SK-N-SH (cell line): ENCODE measurements around the gene IL6ST. TPM values are rescaled to one million over a fixed set of nuclear protein-coding genes. Genes with fewer than 3 reads are reported as not detected.

ENCODE experiments used
- CTCF ChIA-PET: fragments of 300-600, 350-600 bp; formaldehyde crosslinking; extraction: SDS; loops from one replicate; lab custom pipeline; 2021; lab: Yijun Ruan, JAX
- POLR2A ChIA-PET: fragments of 350-600 bp; sonication (Branson Sonifier 250); formaldehyde crosslinking; extraction: SDS; loops from one replicate; lab custom pipeline; 2020; ENCODE audit warnings: antibody characterized with exemption, inconsistent platforms; lab: Yijun Ruan, JAX
- DNase-seq: peaks from one replicate; pipeline ENCODE4 v3.0.0; 2012
- H2AFZ ChIP-seq: fragments of 200-600 bp; sonication (generic); 2 replicates; pipeline ENCODE4 v1.8.1; 2016; ENCODE audit warnings: antibody characterized with exemption, mild to moderate bottlenecking, low read depth
- H3F3A ChIP-seq: fragments of 200-600 bp; sonication (generic); replicated peaks from 2 replicates; pipeline ENCODE3; 2016; ENCODE audit warnings: antibody characterized with exemption, mild to moderate bottlenecking; ENCODE audit not compliant: insufficient read depth
- H3K27ac ChIP-seq, 2 experiments: fragments of 200-500 bp in 1 of 2; fragments of 200-600 bp in 1 of 2; sonication (Bioruptor generic) in 1 of 2; sonication (generic), shearing (Covaris generic) in 1 of 2; 2 replicates each; pipeline versions ENCODE4 v1.5.1 to v1.6.1; 2014 to 2016; ENCODE audit warnings: low read depth in 2 of 2, inconsistent platforms in 1 of 2, low read length in 1 of 2, mild to moderate bottlenecking in 1 of 2, mixed read lengths in 1 of 2
- H3K27me3 ChIP-seq: fragments of 200-600 bp; sonication (generic), shearing (Covaris generic); 2 replicates; pipeline ENCODE4 v1.6.1; 2016; ENCODE audit warnings: mixed run types; ENCODE audit not compliant: insufficient read depth
- H3K36me3 ChIP-seq, 2 experiments: fragments of 200-500 bp in 1 of 2; fragments of 200-600 bp in 1 of 2; sonication (Bioruptor generic) in 1 of 2; sonication (generic) in 1 of 2; replicated peaks in 1 of 2; 2 replicates each; pipeline versions ENCODE3 to v1.5.1; 2014 to 2016; ENCODE audit warnings: low read length in 1 of 2, mild to moderate bottlenecking in 1 of 2; ENCODE audit not compliant: insufficient read depth in 2 of 2, control insufficient read depth in 1 of 2
- H3K4me1 ChIP-seq, 2 experiments: fragments of 200-500 bp in 1 of 2; fragments of 200-600 bp in 1 of 2; sonication (Bioruptor generic) in 1 of 2; sonication (generic), shearing (Covaris generic) in 1 of 2; 2 replicates each; pipeline versions ENCODE4 v1.5.1 to v1.6.1; 2014 to 2016; ENCODE audit warnings: low read depth in 1 of 2, low read length in 1 of 2, mixed run types in 1 of 2; ENCODE audit not compliant: insufficient read depth in 2 of 2, control insufficient read depth in 1 of 2
- H3K4me2 ChIP-seq: fragments of 200-600 bp; sonication (generic), shearing (Covaris generic); 2 replicates; pipeline ENCODE4 v1.6.1; 2017; ENCODE audit warnings: mixed run types
- H3K4me3 ChIP-seq, 2 experiments: fragments of 200-500 bp in 1 of 2; fragments of 200-600 bp in 1 of 2; sonication (Bioruptor generic) in 1 of 2; sonication (generic), shearing (Covaris generic) in 1 of 2; 2 replicates each; pipeline versions ENCODE4 v1.5.1 to v1.8.1; 2014 to 2016; ENCODE audit warnings: low read depth in 2 of 2, inconsistent platforms in 1 of 2, low read length in 1 of 2, mild to moderate bottlenecking in 1 of 2, mixed read lengths in 1 of 2, moderate library complexity in 1 of 2
- H3K79me2 ChIP-seq: fragments of 200-600 bp; sonication (generic); 2 replicates; pipeline ENCODE4 v1.8.1; 2017; ENCODE audit warnings: mild to moderate bottlenecking; ENCODE audit not compliant: insufficient read depth
- H3K9ac ChIP-seq: fragments of 200-600 bp; sonication (generic); 2 replicates; pipeline ENCODE4 v1.6.1; 2017; ENCODE audit warnings: mixed run types
- H3K9me2 ChIP-seq: fragments of 200-600 bp; sonication (generic); 2 replicates; pipeline ENCODE4 v1.6.1; 2017; ENCODE audit warnings: mixed run types
- H3K9me3 ChIP-seq: fragments of 200-600 bp; sonication (generic); 2 replicates; pipeline ENCODE4 v1.6.1; 2017; ENCODE audit warnings: mixed run types, mild to moderate bottlenecking, moderate library complexity
- H4K20me1 ChIP-seq: fragments of 200-600 bp; sonication (generic); 2 replicates; pipeline ENCODE4 v1.6.1; 2017; ENCODE audit warnings: mild to moderate bottlenecking, mixed run types; ENCODE audit not compliant: insufficient read depth
- CHD2 ChIP-seq: fragments of 150-350 bp; IDR thresholded peaks from 2 replicates; pipeline ENCODE4 v1.6.1; 2018; ENCODE audit warnings: low read length; ENCODE audit not compliant: partially characterized antibody
- ELF1 ChIP-seq: IDR thresholded peaks from 2 replicates; pipeline ENCODE4 v1.4.0; 2012
- FOXJ3 ChIP-seq: sonication (generic); formaldehyde crosslinking; IDR thresholded peaks from 2 replicates; pipeline ENCODE4 v1.5.1; 2020; ENCODE audit warnings: mild to moderate bottlenecking, missing genetic modification reagents
- FOXM1 ChIP-seq: IDR thresholded peaks from 2 replicates; pipeline ENCODE4 v1.4.0; 2012; ENCODE audit warnings: low read depth, mild to moderate bottlenecking
- GABPA ChIP-seq: IDR thresholded peaks from 2 replicates; pipeline ENCODE4 v1.4.0; 2012; ENCODE audit warnings: low read depth, mild to moderate bottlenecking
- MEF2A ChIP-seq: IDR thresholded peaks from 2 replicates; pipeline ENCODE4 v1.4.0; 2012; ENCODE audit warnings: low read depth, borderline replicate concordance
- NRF1 ChIP-seq: IDR thresholded peaks from 2 replicates; pipeline ENCODE4 v1.6.1; 2012; ENCODE audit warnings: low read depth, mild to moderate bottlenecking, low read length
- RCOR1 ChIP-seq: fragments of 150-350 bp; IDR thresholded peaks from 2 replicates; pipeline ENCODE4 v1.6.1; 2017; ENCODE audit warnings: antibody characterized with exemption, low read length
- REST ChIP-seq: IDR thresholded peaks from 2 replicates; pipeline ENCODE4 v1.6.1; 2012; ENCODE audit warnings: mild to moderate bottlenecking, low read depth, low read length, moderate library complexity
- RFX5 ChIP-seq: IDR thresholded peaks from 2 replicates; pipeline ENCODE4 v1.6.1; 2012; ENCODE audit warnings: mild to moderate bottlenecking, improper control_type of control experiment, low read length
- TAF1 ChIP-seq: IDR thresholded peaks from 2 replicates; pipeline ENCODE4 v1.6.1; 2012; ENCODE audit warnings: low read depth, mild to moderate bottlenecking, low read length, moderate library complexity, borderline replicate concordance
- WGBS: methylation state at CpG from one replicate; pipeline ENCODE4 v1.1.6; 2017; ENCODE audit warnings: low lambda C conversion rate; 5-methylcytosine and 5-hydroxymethylcytosine counted together
- polyA plus RNA-seq, 3 experiments: library from polyadenylated mRNA; depleted of rRNA; stranded (reverse); fragments of >200 nt; gene quantifications; 2 replicates each; pipeline ENCODE4 v1.2.3, GENCODE V29; 2012
- TF ChIP-seq, protein P1 (sequence below): fragments of 150-350 bp; IDR thresholded peaks from 2 replicates; pipeline ENCODE4 v1.6.1; 2017; ENCODE audit warnings: antibody characterized with exemption, low read length, low read depth, borderline replicate concordance
- TF ChIP-seq, protein P2 (sequence below): fragments of 200-600 bp; sonication (generic); IDR thresholded peaks from 2 replicates; pipeline ENCODE4 v1.6.1; 2017; ENCODE audit warnings: antibody characterized with exemption, mild to moderate bottlenecking, moderate library complexity

Gene IL6ST
- polyA plus RNA-seq, 1 of the 3 experiments (the other 2 are of a cell fraction), result 16.0 TPM

- Histone ChIP-seq H3K9me2 (no peaks in the 10 kb centered on the region), H3K4me1 (no peaks in the 10 kb centered on the region), H3K27ac (no peak overlapping the region), H3K4me3 (no peak overlapping the region), H3K36me3 (no peaks in the 10 kb centered on the region), H3K27me3 (no peaks in the 10 kb centered on the region; the same call in 1 of the 2 replicates), H2AFZ (no peak overlapping the region), H3K4me2 (no peak overlapping the region)
- DNase-seq, result no peak
- 90% methylated on average over 7 of the region's 7 CpGs for WGBS
- TF ChIP-seq FOXM1 (no peak), RCOR1 (no peak), TAF1 (no peak), MEF2A (no peak), CHD2 (no peak), RFX5 (no peak), REST (no peak), GABPA (no peak), NRF1 (no peak), ELF1 (no peak), FOXJ3 (CRISPR knock-in tag) (no peak)
- TF ChIP-seq, protein P1, sequence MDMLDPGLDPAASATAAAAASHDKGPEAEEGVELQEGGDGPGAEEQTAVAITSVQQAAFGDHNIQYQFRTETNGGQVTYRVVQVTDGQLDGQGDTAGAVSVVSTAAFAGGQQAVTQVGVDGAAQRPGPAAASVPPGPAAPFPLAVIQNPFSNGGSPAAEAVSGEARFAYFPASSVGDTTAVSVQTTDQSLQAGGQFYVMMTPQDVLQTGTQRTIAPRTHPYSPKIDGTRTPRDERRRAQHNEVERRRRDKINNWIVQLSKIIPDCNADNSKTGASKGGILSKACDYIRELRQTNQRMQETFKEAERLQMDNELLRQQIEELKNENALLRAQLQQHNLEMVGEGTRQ, result no peak
- TF ChIP-seq, protein P2, sequence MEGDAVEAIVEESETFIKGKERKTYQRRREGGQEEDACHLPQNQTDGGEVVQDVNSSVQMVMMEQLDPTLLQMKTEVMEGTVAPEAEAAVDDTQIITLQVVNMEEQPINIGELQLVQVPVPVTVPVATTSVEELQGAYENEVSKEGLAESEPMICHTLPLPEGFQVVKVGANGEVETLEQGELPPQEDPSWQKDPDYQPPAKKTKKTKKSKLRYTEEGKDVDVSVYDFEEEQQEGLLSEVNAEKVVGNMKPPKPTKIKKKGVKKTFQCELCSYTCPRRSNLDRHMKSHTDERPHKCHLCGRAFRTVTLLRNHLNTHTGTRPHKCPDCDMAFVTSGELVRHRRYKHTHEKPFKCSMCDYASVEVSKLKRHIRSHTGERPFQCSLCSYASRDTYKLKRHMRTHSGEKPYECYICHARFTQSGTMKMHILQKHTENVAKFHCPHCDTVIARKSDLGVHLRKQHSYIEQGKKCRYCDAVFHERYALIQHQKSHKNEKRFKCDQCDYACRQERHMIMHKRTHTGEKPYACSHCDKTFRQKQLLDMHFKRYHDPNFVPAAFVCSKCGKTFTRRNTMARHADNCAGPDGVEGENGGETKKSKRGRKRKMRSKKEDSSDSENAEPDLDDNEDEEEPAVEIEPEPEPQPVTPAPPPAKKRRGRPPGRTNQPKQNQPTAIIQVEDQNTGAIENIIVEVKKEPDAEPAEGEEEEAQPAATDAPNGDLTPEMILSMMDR, result no peak
- TF ChIP-seq, all 33 proteins: peak for 0
- no peaks in the 10 kb centered on the region for H4K20me1 ChIP-seq
- no peaks in the 10 kb centered on the region for H3K9me3 ChIP-seq
- POLR2A ChIA-PET, result no interaction called here
- CTCF ChIA-PET, result no interaction called here
- no peaks in the 10 kb centered on the region for H3K79me2 ChIP-seq
- H3K9ac ChIP-seq, result no peak overlapping the region
- no peaks in the 10 kb centered on the region for H3F3A ChIP-seq
These were observed 86.8 kb downstream of the IL6ST start for GRCh38 chr5:55907927-55908326.
